Spleen (tissue), 13 donors: ENCODE data around the gene SLC1A4. TPM values are rescaled to one million over a fixed set of nuclear protein-coding genes. Genes with fewer than 3 reads are reported as not detected.

ENCODE experiments used
- DNase-seq: peaks from one replicate; pipeline ENCODE4 v3.0.0-alpha.2; 2020
- H3K27ac ChIP-seq, 8 donors: fragments of 200-600 bp; sonication (generic) in 7 of 8; 1 replicate in 4 of 8; 2 replicates in 4 of 8; pipeline versions ENCODE4 v1.5.0 to v1.8.0; 2016 to 2021; ENCODE audit warnings: inconsistent platforms in 4 of 8, mild to moderate bottlenecking in 4 of 8, moderate library complexity in 1 of 8
- H3K27me3 ChIP-seq, 7 donors: fragments of 200-600 bp; sonication (generic) in 6 of 7; replicated peaks in 1 of 7; 1 replicate in 4 of 7; 2 replicates in 3 of 7; pipeline versions ENCODE4 v1.5.0 to v1.8.0; 2016 to 2021; ENCODE audit warnings: inconsistent platforms in 3 of 7, mild to moderate bottlenecking in 1 of 7
- H3K36me3 ChIP-seq, 6 donors: fragments of 200-600 bp; sonication (generic) in 5 of 6; 1 replicate in 4 of 6; 2 replicates in 2 of 6; pipeline versions ENCODE4 v1.5.0 to v1.8.0; 2016 to 2021; ENCODE audit warnings: inconsistent platforms in 2 of 6
- H3K4me1 ChIP-seq, 6 donors: fragments of 200-600 bp; sonication (generic) in 5 of 6; 1 replicate in 3 of 6; 2 replicates in 3 of 6; pipeline versions ENCODE4 v1.5.0 to v1.8.0; 2016 to 2021; ENCODE audit warnings: inconsistent platforms in 3 of 6
- H3K4me3 ChIP-seq, 8 donors: fragments of 200-600 bp; sonication (generic) in 7 of 8; 1 replicate in 4 of 8; 2 replicates in 4 of 8; pipeline versions ENCODE4 v1.5.0 to v1.8.0; 2016 to 2021; ENCODE audit warnings: inconsistent platforms in 4 of 8, mild to moderate bottlenecking in 4 of 8, moderate library complexity in 2 of 8
- H3K9me3 ChIP-seq, 8 donors: fragments of 200-600 bp; sonication (generic) in 7 of 8; 1 replicate in 4 of 8; 2 replicates in 4 of 8; pipeline versions ENCODE4 v1.5.0 to v1.8.0; 2016 to 2021; ENCODE audit warnings: inconsistent platforms in 4 of 8
- POLR2A ChIP-seq, 3 donors: fragments of 450-650 bp; IDR thresholded peaks; one replicate each; pipeline ENCODE4 v1.5.1; 2017; ENCODE audit warnings: antibody characterized with exemption in 3 of 3, mild to moderate bottlenecking in 1 of 3
- POLR2AphosphoS5 ChIP-seq, 3 donors: sonication (generic); formaldehyde crosslinking; IDR thresholded peaks; one replicate each; pipeline ENCODE4 v1.5.1; 2017; ENCODE audit warnings: antibody characterized with exemption in 3 of 3
- WGBS, 5 donors: extraction: QIAGEN DNeasy Blood & Tissue Kit in 3 of 5; methylation state at CpG; one replicate each; pipeline versions ENCODE4 v1.1.5 to v1.1.7; 2013 to 2018; 5-methylcytosine and 5-hydroxymethylcytosine counted together
- intact Hi-C: fragments of 100-400 bp; cut with DNase I; formaldehyde crosslinking; loops from one replicate; pipeline ENCODE4 v1.15.0; 2023; ENCODE audit warnings: low total_unique reads
- long read RNA-seq, 2 donors: transcript quantifications; one replicate each; lab custom pipeline, GENCODE V29; 2026
- polyA plus RNA-seq, 3 donors: library from polyadenylated mRNA; stranded (reverse); fragments of 200-250 nt; gene quantifications; one replicate each; pipeline ENCODE4 v1.2.1, GENCODE V29; 2013
- total RNA-seq, 7 donors: library from RNA; depleted of rRNA in 3 of 7; stranded (reverse); fragments of >200 nt in 3 of 7; fragmentation: NEBNext Ultra II Directional in 4 of 7; extraction: Animal tissue kit (Norgen Biotek cat#: 25700) in 4 of 7; gene quantifications; one replicate each; pipeline versions ENCODE4 v1.1.0 to v1.2.1, GENCODE V29; 2016 to 2021
- TF ChIP-seq, protein P1 (sequence below), 11 experiments: fragments of 200-600 bp in 7 of 11; fragments of 450-650 bp in 4 of 11; sonication (generic) in 4 of 11; IDR thresholded peaks in 8 of 11; conservative IDR thresholded peaks in 3 of 11; 1 replicate in 7 of 11; 2 replicates in 4 of 11; pipeline versions ENCODE4 v1.4.0 to v1.8.0; 2016 to 2021; ENCODE audit warnings: antibody characterized with exemption in 11 of 11, inconsistent platforms in 4 of 11, mild to moderate bottlenecking in 1 of 11
- donor health status: healthy with polysubstance abuse.
- donor health status: DM: no; HTN: no; CAD: no; lungs with moderate emphysema.
- donor health status: DM: no; HTN: no; CAD: no.
- donor health status: Bipolar disorder and iron deficiency.
- donor health status: healthy.
- donor health status: DM: no; HTN: no; CAD: no.
- donor health status: DM: yes; HTN: yes; CAD: no.

Gene SLC1A4
- total RNA-seq (10 to 100 TPM; 14.6 to 32.0 (median 19.4) TPM), polyA plus RNA-seq (1 to 10 TPM; 2.5 to 4.4 (median 4.3) TPM)
- long read RNA-seq, donor 1, partial matches to known transcripts, result 9 of 9 reads
- long read RNA-seq, donor 1, other reads (novel, unspliced or antisense), result 0 of 9 reads
- long read RNA-seq, donor 2, partial matches to known transcripts, result 8 of 8 reads
- long read RNA-seq, donor 2, other reads (novel, unspliced or antisense), result 0 of 8 reads

DNA sequence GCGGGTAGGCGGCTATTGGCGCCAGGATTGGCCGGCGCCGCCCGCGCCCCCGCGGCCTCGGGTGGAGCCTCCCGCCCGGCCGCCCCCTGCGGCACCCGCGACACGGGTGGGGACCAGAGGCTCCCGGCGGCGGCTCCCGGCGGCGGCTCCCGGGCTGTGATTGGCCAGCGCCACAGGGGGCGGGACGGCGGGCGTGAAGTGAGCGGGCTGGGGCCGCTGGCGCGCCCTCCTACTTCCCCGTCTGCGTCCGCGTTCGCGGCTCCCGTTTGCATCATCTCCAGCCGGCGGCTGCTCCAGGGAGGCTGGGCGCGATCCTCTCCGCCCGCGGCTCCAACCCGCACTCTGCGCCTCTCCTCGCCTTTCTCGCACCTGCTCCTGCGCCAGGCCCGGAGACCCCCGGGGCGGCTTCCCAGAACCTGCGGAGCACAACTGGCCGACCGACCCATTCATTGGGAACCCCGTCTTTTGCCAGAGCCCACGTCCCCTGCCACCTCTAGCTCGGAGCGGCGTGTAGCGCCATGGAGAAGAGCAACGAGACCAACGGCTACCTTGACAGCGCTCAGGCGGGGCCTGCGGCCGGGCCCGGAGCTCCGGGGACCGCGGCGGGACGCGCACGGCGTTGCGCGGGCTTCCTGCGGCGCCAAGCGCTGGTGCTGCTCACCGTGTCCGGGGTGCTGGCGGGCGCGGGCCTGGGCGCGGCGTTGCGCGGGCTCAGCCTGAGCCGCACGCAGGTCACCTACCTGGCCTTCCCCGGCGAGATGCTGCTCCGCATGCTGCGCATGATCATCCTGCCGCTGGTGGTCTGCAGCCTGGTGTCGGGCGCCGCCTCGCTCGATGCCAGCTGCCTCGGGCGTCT is at the start of gene SLC1A4:
Gene SLC1A4, plus strand, starts transcription at position 274 of the 856 bp plus-strand sequence. Its CDS starts 245 bp downstream, at position 519.
- H3K27me3 ChIP-seq, result no peaks in the 10 kb centered on the region
- WGBS, 5 donors, result 0 to 1% (median 0%) methylated on average over 29 to 109 of the region's 109 CpGs
- intact Hi-C loops, result loop anchor here (10.0 kb wide), 1 partner anchor 75 kb away; no protein-coding TSS in a partner anchor

DNA sequence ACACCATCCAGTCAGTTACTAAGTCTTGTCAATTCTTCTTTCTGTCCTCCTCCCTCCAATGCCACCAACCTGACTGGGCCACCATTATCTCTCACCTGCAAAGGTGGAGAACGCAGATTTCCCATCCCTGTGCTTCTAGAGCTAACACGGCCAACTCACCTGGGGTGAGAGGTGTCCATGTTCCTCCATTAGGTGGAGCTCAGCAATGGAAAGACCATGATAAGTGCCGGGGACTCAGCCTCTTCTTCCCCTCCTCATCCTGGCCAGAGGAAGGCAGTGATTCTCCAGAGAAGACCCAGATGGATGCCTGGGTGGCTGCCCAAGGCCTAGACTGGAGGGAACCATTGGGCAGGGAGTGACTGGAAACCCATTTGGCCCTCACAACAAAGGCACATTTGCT is 48.1 kb upstream of the SLC1A4 start:
- intact Hi-C loops, result no loop called here
- no peaks in the 10 kb centered on the region for H3K27me3 ChIP-seq
- 90 to 95% (median 93%) methylated on average over 3 of the region's 3 CpGs for WGBS, 5 donors

More for the DNA sequence above, at the start of gene SLC1A4:
- Histone ChIP-seq H3K4me1 (peaks cover 22 to 63% (median 43%) of the 10 kb centered on the region in 6 donors), H3K4me3 (peak within 1 kb of the TSS; percentile 71 to 99 (median 92)), H3K27ac (peak within 1 kb of the TSS; percentile 81 to 94 (median 92)), H3K9me3 (no peaks in the 10 kb centered on the region), H3K36me3 (peaks cover 0 to 3% (median 0%) of the 10 kb centered on the region in 6 donors)
- TF ChIP-seq, protein P1, sequence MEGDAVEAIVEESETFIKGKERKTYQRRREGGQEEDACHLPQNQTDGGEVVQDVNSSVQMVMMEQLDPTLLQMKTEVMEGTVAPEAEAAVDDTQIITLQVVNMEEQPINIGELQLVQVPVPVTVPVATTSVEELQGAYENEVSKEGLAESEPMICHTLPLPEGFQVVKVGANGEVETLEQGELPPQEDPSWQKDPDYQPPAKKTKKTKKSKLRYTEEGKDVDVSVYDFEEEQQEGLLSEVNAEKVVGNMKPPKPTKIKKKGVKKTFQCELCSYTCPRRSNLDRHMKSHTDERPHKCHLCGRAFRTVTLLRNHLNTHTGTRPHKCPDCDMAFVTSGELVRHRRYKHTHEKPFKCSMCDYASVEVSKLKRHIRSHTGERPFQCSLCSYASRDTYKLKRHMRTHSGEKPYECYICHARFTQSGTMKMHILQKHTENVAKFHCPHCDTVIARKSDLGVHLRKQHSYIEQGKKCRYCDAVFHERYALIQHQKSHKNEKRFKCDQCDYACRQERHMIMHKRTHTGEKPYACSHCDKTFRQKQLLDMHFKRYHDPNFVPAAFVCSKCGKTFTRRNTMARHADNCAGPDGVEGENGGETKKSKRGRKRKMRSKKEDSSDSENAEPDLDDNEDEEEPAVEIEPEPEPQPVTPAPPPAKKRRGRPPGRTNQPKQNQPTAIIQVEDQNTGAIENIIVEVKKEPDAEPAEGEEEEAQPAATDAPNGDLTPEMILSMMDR (IDR thresholded peaks at IDR 0.05 in 8 of 11, conservative IDR thresholded peaks at IDR 0.05 in 3 of 11), result no peak
- TF ChIP-seq POLR2AphosphoS5 (IDR thresholded peaks at IDR 0.05), result peak; percentile 86 to 88 (median 86)
- TF ChIP-seq POLR2A (IDR thresholded peaks at IDR 0.05), result peak in 2 of 3 donors; percentile 31 to 63
- DNase-seq, result peak; percentile 98

DNA sequence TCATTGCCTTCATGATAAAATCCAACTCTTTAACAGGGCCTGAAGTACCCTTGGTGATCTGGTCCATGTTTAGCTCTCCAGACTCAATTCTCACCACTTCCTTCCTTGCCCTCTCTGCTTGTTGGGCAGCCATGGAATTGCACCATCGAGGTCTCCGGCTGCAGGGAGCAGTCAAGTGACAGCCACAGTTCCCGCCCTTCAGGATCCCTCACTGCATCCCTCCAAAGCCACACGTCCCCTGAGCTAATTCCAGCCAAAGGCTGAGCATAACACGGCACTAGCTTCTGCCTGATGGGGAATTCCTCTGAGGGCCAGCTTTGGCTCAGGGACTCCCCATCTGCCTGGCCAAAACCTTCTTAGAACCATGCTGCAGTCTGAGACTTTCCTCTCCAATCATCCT is 47.4 kb upstream of the SLC1A4 start:
- H3K4me1 ChIP-seq, result peaks cover 30 to 94% (median 74%) of the 10 kb centered on the region in 6 donors
- H3K36me3 ChIP-seq, result no peaks in the 10 kb centered on the region
- no peak for TF ChIP-seq POLR2A (IDR thresholded peaks at IDR 0.05)
- TF ChIP-seq, protein P1 (IDR thresholded peaks at IDR 0.05 in 8 of 11, conservative IDR thresholded peaks at IDR 0.05 in 3 of 11), result no peak
- no peak for TF ChIP-seq POLR2AphosphoS5 (IDR thresholded peaks at IDR 0.05)
- no peak overlapping the region for H3K27ac ChIP-seq
- H3K27me3 ChIP-seq, result no peaks in the 10 kb centered on the region
- DNase-seq, result no peak
- intact Hi-C loops, result no loop called here
- no peaks in the 10 kb centered on the region for H3K9me3 ChIP-seq
- no peak overlapping the region for H3K4me3 ChIP-seq
- 44 to 63% (median 55%) methylated on average over 5 of the region's 5 CpGs for WGBS, 5 donors

More for the DNA sequence above, 48.1 kb upstream of the SLC1A4 start:
- Histone ChIP-seq H3K4me3 (no peak overlapping the region), H3K4me1 (peaks cover 25 to 94% (median 70%) of the 10 kb centered on the region in 6 donors), H3K36me3 (no peaks in the 10 kb centered on the region), H3K9me3 (no peaks in the 10 kb centered on the region), H3K27ac (no peak overlapping the region)
- TF ChIP-seq POLR2AphosphoS5 (IDR thresholded peaks at IDR 0.05) (no peak), POLR2A (IDR thresholded peaks at IDR 0.05) (no peak)
- TF ChIP-seq, protein P1 (IDR thresholded peaks at IDR 0.05 in 8 of 11, conservative IDR thresholded peaks at IDR 0.05 in 3 of 11), result no peak
- DNase-seq, result no peak

DNA sequence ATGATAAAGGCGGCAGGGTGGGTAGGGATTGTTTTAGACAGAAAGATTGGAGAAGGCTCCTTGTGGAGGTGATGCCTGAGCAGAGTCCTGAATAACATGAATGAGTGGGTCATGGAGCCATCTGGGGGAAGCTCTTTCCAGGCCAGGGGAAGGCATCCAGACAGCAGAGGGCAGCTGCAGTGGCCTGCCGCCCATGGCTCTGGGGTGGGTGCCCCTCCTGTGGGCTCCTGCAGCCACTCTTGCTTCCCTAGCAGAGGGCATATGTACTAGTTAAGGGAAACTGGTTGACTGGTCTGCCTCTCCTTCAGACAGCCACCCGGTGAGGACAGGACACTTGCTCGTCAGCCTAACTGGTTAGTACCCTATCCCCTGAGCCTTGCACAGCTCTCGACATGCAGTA is 46.5 kb upstream of the SLC1A4 start:
- intact Hi-C loops, result no loop called here
- no peaks in the 10 kb centered on the region for H3K27me3 ChIP-seq
- no peak for DNase-seq
- H3K4me1 ChIP-seq, result peaks cover 28 to 94% (median 71%) of the 10 kb centered on the region in 6 donors
- no peak overlapping the region for H3K27ac ChIP-seq
- no peaks in the 10 kb centered on the region for H3K9me3 ChIP-seq
- no peaks in the 10 kb centered on the region for H3K36me3 ChIP-seq
- TF ChIP-seq POLR2AphosphoS5 (IDR thresholded peaks at IDR 0.05) (no peak), POLR2A (IDR thresholded peaks at IDR 0.05) (no peak)
- TF ChIP-seq, protein P1 (IDR thresholded peaks at IDR 0.05 in 8 of 11, conservative IDR thresholded peaks at IDR 0.05 in 3 of 11), result no peak
- no peak overlapping the region for H3K4me3 ChIP-seq
- 77 to 89% (median 84%) methylated on average over 4 to 5 of the region's 5 CpGs for WGBS, 5 donors
